SKM-1 treated with dmso at 0.1 percent for 144 hours (cell line): ENCODE data around the gene ANO2.

Experiments
- DNase-seq: peaks from one replicate; lab custom pipeline; 2025; ENCODE audit not compliant: unreplicated experiment; lab: John Stamatoyannopoulos, UW

Gene ANO2

DNA sequence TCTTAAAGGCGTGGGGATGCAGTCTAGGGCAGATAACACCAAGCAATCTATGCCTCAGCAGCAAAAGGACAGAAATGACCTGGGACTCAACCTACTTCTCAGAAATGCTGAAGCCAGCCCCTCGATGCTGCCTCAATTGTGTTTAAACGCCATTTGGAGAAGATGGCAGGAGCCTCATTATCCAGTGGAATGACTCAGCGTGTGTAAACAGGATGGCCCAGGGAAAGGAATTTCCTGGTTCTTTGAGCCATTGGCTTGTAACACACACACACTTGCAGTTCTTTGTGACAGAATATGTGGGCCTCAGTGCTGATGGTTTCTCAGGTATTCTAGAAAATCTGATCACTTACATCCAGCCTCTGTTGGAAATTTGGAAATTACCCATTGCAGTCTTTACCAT, 358.9 kb downstream of the ANO2 start:
- no peak for DNase-seq

- DNase-seq, result no peak
Measured at GRCh38 chr12:5585178-5585577, 359.9 kb downstream of the ANO2 start.

DNA sequence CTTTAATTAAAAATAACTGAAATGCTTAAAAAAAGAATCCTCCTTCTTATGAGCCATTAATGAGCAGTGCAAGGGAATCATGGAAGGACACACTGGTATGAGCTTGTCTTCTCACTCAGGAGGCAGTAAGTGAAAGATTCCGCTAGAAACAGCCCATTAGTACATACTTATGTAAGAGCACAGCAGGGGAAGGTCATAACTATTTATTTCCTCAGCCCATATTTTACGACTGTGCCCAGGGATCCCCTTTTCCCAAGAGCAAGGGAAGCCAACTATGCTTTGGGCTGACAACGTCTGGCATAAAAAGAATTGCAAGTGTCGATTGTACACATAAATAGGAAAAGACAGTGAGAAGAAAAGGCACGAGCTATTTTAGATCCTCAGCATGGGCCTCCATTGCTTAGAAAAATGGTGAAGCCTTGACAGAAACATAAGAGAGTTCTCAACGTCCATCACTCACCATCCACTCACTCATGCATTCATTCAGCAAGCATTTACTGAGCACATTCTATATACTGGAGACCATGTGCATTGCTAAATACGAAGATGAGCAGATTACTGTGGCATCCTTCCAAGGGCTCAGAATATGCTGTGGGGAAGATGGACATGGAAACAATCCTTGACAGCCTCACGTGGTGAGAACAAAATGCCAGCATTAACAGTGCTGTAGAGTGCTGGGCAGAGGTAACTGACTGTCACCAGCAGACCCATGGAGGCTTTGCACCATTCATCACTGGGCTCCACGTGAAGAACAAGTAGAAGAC, 360.5 kb downstream of the ANO2 start:
- DNase-seq, result no peak

DNA sequence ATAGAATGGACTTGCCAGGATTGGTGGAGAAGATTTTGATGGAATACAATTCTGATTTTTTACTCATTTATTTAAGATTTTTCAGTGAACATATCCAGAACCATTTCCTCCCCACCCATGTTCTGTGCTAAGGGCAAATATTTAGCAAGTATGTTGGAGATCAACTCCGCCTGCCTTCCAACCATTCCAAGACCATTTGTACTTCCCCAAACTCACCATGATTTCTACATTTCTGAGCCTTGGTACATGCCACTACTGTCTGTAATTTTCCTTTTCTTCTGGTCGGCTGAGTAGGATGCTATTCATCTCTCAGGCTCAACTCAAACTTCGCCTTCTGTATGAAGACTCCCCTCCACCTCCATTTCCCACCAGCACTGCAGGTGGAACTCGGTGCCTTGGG, 362.5 kb downstream of the ANO2 start:
- no peak for DNase-seq

- no peak for DNase-seq
Measured at GRCh38 chr12:5582018-5582417, 363.0 kb downstream of the ANO2 start.

GRCh38 chr12:5581616-5582015, 363.4 kb downstream of the ANO2 start:
- no peak for DNase-seq

DNA sequence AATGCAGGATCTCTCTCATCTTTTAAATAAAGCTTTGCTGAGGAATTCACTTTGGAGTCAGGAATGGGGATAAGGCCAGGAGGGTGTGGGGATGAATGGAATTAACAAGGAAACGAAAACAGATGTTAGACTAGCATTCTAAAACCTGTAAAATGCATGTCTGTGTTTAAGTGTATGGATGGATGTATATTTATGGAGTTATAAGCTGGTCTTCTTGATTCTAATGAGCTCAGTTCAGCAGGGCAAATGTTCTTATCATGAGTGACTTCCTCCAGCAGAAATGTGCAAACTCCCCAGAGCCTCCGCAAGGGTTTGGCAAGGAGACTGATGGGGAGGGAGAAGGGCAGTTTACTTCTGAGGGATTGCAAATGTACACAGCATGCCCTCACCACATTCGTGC, 364.0 kb downstream of the ANO2 start:
- no peak for DNase-seq

DNA sequence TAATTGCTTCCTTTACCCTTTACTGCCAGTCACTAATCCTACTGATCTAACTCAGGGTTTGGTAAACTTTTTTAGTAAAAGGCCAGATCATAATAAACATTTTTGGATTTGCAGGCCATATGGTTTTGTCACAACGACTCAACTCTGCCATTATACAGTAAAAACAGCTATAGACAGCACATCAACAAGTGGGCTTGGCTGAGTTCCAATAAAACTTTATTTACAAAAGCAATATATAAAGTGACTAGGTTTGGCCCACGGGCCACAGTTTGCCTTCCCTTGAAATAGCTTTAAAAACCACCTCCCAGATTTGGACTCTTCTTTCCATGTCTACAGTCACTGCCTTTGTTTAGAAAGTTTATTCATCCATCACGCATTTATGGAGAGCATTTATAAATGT, 366.3 kb downstream of the ANO2 start:
- no peak for DNase-seq

DNA sequence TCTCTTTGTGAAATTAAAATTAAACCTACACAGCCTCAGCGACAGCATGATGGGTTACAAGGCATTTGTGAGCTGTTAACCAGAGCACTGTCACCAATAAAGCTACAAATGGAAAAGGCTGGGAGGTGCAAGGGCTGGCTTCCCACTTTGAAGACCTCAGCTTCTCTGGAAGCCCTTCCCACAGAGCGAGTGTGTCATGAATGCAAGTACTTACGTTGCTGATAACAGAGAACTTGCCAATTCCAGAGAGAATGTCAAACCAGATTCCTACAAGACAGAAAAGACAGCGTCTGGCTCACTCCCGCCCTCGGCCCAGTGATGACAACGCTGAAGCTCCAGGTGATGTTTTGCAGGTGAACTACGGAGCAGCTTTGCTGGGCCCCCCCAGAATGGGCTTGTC, 367.3 kb downstream of the ANO2 start:
- DNase-seq, result no peak

GRCh38 chr12:5577211-5577612, 367.8 kb downstream of the ANO2 start:
- no peak for DNase-seq

- DNase-seq, result no peak
Measured at GRCh38 chr12:5575987-5576386, 369.1 kb downstream of the ANO2 start.

- no peak for DNase-seq
Measured at GRCh38 chr12:5575232-5575631, 369.8 kb downstream of the ANO2 start.

DNA sequence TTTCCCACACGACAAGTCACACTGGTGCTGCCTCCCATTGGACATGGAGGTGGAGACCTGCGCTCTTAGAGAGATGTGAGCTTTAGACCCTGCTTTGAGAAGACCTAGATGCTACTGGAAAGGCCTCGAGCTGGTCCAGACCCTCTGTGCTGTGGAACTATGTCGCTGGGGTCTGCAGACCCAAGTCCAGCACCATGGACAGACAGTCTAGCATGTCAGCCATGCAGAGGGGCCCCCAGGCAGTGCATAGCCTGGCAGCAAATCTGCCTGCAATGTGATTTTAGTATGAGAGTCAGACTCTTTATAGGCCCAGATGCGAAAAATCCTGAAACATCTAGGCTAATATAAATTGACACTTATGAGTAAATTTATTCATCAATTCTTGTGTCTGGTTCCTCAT, 371.7 kb downstream of the ANO2 start:
- no peak for DNase-seq

- DNase-seq, result no peak
Measured at GRCh38 chr12:5571115-5571514, 373.9 kb downstream of the ANO2 start.

- DNase-seq, result no peak
Measured at GRCh38 chr12:5570416-5570815, 374.6 kb downstream of the ANO2 start.

DNA sequence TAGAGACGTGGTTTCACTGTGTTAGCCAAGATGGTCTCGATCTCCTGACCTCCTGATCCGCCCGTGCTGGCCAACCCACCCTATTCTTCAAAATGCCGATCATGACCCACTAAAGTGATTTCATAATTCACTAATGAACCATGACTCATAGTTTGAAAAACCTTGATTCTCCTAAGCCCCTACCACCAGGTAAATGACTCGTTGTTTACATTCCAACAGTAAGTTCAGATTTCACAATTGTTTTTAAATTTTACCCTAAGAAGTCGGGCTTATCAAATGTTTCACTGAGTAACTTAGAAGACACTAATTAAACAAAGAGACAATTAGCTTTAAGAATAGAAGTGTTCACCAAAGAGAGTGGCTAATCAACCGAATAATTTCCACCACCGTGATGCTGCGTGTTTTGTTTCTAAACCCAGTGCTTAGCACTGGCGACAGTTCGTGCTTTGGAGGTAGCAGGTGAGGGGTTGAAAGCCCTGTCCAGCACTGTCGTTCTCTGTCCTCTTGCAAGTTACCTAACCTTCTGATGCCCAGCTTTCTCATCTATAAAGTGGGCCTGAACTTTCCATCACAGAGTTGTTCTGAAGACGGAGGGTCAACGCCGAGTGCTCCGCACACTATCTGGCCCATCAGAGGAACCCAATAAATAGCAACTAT, 376.6 kb downstream of the ANO2 start:
- no peak for DNase-seq

DNA sequence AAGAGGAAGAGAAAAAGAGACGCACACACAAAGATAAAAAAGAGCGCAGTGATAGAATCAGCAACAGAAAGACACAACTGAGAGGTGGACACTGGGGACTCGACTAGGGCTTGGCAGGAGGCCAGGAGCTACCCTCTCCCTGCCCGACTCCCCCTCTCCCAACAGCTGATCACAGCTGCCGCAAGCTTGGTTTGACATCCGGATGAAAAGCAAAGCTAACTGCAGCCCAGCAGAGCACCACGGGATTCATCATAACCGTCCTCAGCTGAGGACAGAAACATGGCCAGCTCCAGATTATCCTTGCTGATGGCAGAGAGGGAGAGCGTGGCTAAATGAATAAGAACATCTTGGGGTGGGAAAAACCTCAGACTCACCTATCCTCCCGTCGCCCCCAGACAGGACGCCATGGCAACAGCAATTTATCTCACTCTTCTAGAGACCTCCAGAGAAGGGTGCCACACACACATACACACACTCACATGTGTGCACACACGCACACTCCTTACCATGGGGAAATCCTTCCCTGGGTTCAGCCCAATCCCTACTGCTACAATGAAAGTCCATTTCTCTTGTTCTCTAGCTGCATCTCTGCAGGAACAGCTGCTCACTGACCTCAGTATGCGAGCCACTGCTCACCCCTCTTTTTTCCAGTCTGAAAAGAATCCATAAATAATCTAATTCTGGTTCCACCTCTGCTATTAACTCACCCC, 377.9 kb downstream of the ANO2 start:
- DNase-seq, result no peak

- DNase-seq, result no peak
Measured at GRCh38 chr12:5565933-5566599, 379.0 kb downstream of the ANO2 start.

DNA sequence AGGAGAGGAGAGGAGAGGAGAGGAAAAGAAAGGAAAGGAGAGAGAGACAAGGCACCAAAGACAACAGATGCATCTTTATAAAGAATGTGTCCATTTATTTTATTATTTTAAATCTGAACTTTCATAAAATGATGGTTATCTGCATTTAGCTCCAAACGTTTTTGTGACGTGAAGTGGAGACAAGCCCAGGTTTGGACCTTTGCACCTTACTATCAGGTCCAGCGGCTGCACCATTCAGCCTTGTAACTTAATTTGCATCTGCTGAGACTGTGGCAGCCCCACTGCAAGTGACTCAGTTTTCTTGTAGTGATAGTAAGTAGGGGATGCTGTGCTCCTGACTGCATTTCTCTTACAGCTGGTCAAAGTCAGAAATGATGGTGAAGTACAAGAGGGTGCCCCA, 382.5 kb downstream of the ANO2 start:
- DNase-seq, result no peak

DNA sequence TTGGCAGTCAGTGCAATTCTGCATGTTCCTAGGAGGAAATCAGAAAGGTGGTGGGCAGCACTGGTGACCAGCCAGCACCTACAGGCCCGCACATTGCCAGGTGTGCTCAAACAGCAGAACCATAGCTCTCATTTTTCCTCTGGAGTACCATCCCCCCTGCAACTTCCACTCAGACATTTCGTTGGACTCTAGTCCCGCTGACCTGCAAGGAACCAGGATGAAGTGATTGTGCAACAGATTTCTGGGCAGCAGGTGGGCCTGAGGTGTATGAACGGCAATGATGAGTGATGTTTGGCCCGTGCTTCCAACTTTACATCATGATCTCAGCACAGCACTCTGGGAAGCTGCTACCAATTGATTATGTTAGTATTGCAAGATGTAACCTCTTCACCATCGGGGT, 383.2 kb downstream of the ANO2 start:
- DNase-seq, result no peak

GRCh38 chr12:5561057-5561456, 384.0 kb downstream of the ANO2 start:
- no peak for DNase-seq

- no peak for DNase-seq
Measured at GRCh38 chr12:5560265-5560664, 384.8 kb downstream of the ANO2 start.
